ENCODE measurements around the gene TENM3.

TENM3 gene

GRCh38 chr4:182309877-182310276, 66.7 kb downstream of the TENM3 start:
- ChIA-PET POLR2A (ENCODE audit: low non-redundant PET) (no interaction called here), CTCF (interaction anchor here (1.1 kb wide), 1 partner anchor 44 kb away, joined by 4 read pairs; no protein-coding TSS in a partner anchor)
- H3K27ac ChIP-seq, result no peak overlapping the region
- no peak for DNase-seq (ENCODE audit: low spot score)
- TF ChIP-seq CTCF (conservative IDR thresholded peaks at IDR 0.05; ENCODE audit: low read depth), result no peak

GRCh38 chr4:182310316-182310715, 67.1 kb downstream of the TENM3 start:
- no peak overlapping the region for H3K27ac ChIP-seq
- CTCF ChIA-PET, result interaction anchor here (1.1 kb wide), 1 partner anchor 45 kb away, joined by 4 read pairs; no protein-coding TSS in a partner anchor

GRCh38 chr4:182310962-182311361, 67.8 kb downstream of the TENM3 start:
- 0 out of 2 replicates have a peak overlapping the region, but pooled peaks have one; percentile 18 for H3K27ac ChIP-seq
- CTCF ChIA-PET, result interaction anchor here (0.6 to 1.1 kb wide), 2 partner anchors 12 to 45 kb away, joined by 3 to 4 read pairs; no protein-coding TSS in a partner anchor
- POLR2A ChIA-PET (ENCODE audit: low non-redundant PET), result no interaction called here
- no peak for DNase-seq (ENCODE audit: low spot score)
- no peak for TF ChIP-seq CTCF (conservative IDR thresholded peaks at IDR 0.05; ENCODE audit: low read depth)

More at GRCh38 chr4:182310316-182310715, 67.1 kb downstream of the TENM3 start:
- no peak for DNase-seq (ENCODE audit: low spot score)
- POLR2A ChIA-PET (ENCODE audit: low non-redundant PET), result no interaction called here
- no peak for TF ChIP-seq CTCF (conservative IDR thresholded peaks at IDR 0.05; ENCODE audit: low read depth)

- no peak overlapping the region for H3K27ac ChIP-seq
- ChIA-PET POLR2A (ENCODE audit: low non-redundant PET) (no interaction called here), CTCF (no interaction called here)
- no peak for TF ChIP-seq CTCF (conservative IDR thresholded peaks at IDR 0.05; ENCODE audit: low read depth)
- no peak for DNase-seq (ENCODE audit: low spot score)
Measured at GRCh38 chr4:182314537-182314936, 71.3 kb downstream of the TENM3 start.

- TF ChIP-seq CTCF (conservative IDR thresholded peaks at IDR 0.05; ENCODE audit: low read depth), result no peak
- POLR2A ChIA-PET (ENCODE audit: low non-redundant PET), result no interaction called here
- CTCF ChIA-PET, result no interaction called here
- no peak for DNase-seq (ENCODE audit: low spot score)
- H3K27ac ChIP-seq, result no peak overlapping the region
Measured at GRCh38 chr4:182318256-182318655, 75.1 kb downstream of the TENM3 start.

- H3K27ac ChIP-seq, result no peak overlapping the region
- DNase-seq (ENCODE audit: low spot score), result no peak
- ChIA-PET POLR2A (ENCODE audit: low non-redundant PET) (no interaction called here), CTCF (interaction anchor here (0.7 kb wide), 2 partner anchors 91 to 134 kb away, joined by 3 read pairs; no protein-coding TSS in a partner anchor)
- no peak for TF ChIP-seq CTCF (conservative IDR thresholded peaks at IDR 0.05; ENCODE audit: low read depth)
Measured at GRCh38 chr4:182320092-182320491, 76.9 kb downstream of the TENM3 start.

All from RWPE1 (cell line).